ENCODE data around the gene CSTPP1.

DNA sequence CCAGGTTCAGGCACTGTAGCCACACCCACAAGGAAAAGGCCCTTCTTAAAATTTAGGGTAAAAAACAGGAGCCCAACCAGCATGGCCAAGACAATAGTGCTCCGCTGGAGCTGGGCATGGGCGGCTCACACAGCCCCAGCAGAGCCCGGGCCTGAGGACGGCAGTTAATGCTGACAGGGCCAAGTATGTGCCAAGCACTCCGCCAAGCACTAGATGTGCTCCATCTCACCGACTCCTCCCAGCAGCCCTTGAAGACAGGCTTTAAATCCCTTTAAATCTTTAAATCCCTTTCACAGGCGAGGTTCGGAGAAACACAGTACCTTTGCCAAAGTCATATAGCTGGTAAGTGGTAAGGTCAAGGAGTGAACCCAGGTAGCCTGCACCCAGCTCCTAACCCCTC is 235.3 kb downstream of the CSTPP1 start:
- TF ChIP-seq CTCF (IDR thresholded peaks at IDR 0.05; ENCODE audit: insufficient read depth, low read length, poor library complexity, severe bottlenecking): no peak
- no peak for TF ChIP-seq EZH2phosphoT487 (conservative IDR thresholded peaks at IDR 0.05; ENCODE audit: low read length)
